K562 (cell line): ENCODE data around the gene HNRNPF.

Source experiments
- ARNT ChIP-seq, 2 experiments: fragments of 450-650 bp; IDR thresholded peaks; 2 replicates each; pipeline ENCODE4 v1.6.1; 2016; ENCODE audit warnings: mild to moderate bottlenecking in 1 of 2
- ATF3 ChIP-seq, 2 experiments: fragments of 450-650 bp in 1 of 2; sonication (generic) in 1 of 2; formaldehyde crosslinking in 1 of 2; IDR thresholded peaks in 1 of 2; conservative IDR thresholded peaks in 1 of 2; 2 replicates each; pipeline versions ENCODE4 v1.6.1 to v1.8.1; 2016 to 2023; ENCODE audit warnings: mild to moderate bottlenecking in 2 of 2, moderate library complexity in 2 of 2, inconsistent platforms in 1 of 2, missing genetic modification reagents in 1 of 2
- BRD9 ChIP-seq: fragments of 450-650 bp; IDR thresholded peaks from 2 replicates; pipeline ENCODE4 v1.6.1; 2018; ENCODE audit warnings: low read depth; ENCODE audit not compliant: partially characterized antibody
- EHMT2 ChIP-seq: fragments of 450-650 bp; IDR thresholded peaks from 2 replicates; pipeline ENCODE4 v1.6.1; 2018; ENCODE audit warnings: antibody characterized with exemption
- EZH2 ChIP-seq: IDR thresholded peaks from 2 replicates; pipeline ENCODE4 v1.6.1; 2012; ENCODE audit warnings: low read depth, mild to moderate bottlenecking, inconsistent platforms, low read length, borderline replicate concordance
- FOXA1 ChIP-seq: fragments of 450-650 bp; IDR thresholded peaks from 2 replicates; pipeline ENCODE4 v1.6.1; 2016; ENCODE audit warnings: mild to moderate bottlenecking, borderline replicate concordance
- KLF10 ChIP-seq: fragments of 250-450 bp; sonication (Bioruptor Pico); IDR thresholded peaks from 2 replicates; pipeline ENCODE4 v1.6.1; 2021; ENCODE audit warnings: matching md5 sums
- TCF7L2 ChIP-seq: fragments of 150-350 bp; IDR thresholded peaks from 2 replicates; pipeline ENCODE4 v1.6.1; 2016; ENCODE audit warnings: low read depth, mild to moderate bottlenecking, low read length, moderate library complexity
- ZNF224 ChIP-seq: sonication (generic); formaldehyde crosslinking; IDR thresholded peaks from 2 replicates; pipeline ENCODE4 v1.8.0; 2022; ENCODE audit warnings: mild to moderate bottlenecking, missing genetic modification reagents
- ZNF23 ChIP-seq: fragments of 250-450 bp; sonication (Bioruptor Pico); IDR thresholded peaks from 2 replicates; pipeline ENCODE4 v1.4.0; 2020; ENCODE audit warnings: mild to moderate bottlenecking
- TF ChIP-seq, protein P1 (sequence below), 3 experiments: IDR thresholded peaks in 2 of 3; conservative IDR thresholded peaks in 1 of 3; 2 replicates each; pipeline ENCODE4 v1.5.1; 2011 to 2012; ENCODE audit warnings: low read length in 3 of 3, mild to moderate bottlenecking in 3 of 3, control low read depth in 2 of 3, improper control_type of control experiment in 1 of 3, inconsistent platforms in 1 of 3, low read depth in 1 of 3, mixed read lengths in 1 of 3, moderate library complexity in 1 of 3; ENCODE audit not compliant: insufficient read depth in 2 of 3
- TF ChIP-seq, protein P2 (sequence below): fragments of 450-650 bp; IDR thresholded peaks from 2 replicates; pipeline ENCODE4 v1.6.1; 2016; ENCODE audit warnings: antibody characterized with exemption
- TF ChIP-seq, protein P3 (sequence below): conservative IDR thresholded peaks from 2 replicates; pipeline ENCODE4 v1.6.1; 2011; ENCODE audit warnings: low read depth, mild to moderate bottlenecking, low read length; ENCODE audit not compliant: control insufficient read depth

DNA sequence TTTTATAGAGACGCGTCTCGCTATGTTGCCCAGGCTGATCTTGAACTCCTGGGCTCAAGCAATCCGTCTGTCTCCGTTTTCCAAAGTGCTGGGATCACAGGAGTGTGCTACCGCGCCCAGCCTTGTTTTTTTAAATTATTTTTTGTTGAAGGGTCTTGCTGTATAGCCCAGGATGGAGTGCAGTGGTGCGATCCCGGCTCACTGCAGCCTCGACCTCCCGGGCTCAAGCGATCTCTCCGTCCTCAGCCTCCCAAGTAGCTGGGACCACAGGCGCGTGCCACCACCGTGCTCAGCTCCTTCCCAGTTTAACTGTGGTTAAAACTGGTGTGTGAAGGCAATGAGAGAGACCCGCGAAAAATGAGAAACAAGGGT lies 11.0 kb upstream of the HNRNPF start:
- TF ChIP-seq, protein P1, sequence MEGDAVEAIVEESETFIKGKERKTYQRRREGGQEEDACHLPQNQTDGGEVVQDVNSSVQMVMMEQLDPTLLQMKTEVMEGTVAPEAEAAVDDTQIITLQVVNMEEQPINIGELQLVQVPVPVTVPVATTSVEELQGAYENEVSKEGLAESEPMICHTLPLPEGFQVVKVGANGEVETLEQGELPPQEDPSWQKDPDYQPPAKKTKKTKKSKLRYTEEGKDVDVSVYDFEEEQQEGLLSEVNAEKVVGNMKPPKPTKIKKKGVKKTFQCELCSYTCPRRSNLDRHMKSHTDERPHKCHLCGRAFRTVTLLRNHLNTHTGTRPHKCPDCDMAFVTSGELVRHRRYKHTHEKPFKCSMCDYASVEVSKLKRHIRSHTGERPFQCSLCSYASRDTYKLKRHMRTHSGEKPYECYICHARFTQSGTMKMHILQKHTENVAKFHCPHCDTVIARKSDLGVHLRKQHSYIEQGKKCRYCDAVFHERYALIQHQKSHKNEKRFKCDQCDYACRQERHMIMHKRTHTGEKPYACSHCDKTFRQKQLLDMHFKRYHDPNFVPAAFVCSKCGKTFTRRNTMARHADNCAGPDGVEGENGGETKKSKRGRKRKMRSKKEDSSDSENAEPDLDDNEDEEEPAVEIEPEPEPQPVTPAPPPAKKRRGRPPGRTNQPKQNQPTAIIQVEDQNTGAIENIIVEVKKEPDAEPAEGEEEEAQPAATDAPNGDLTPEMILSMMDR (IDR thresholded peaks at IDR 0.05 in 2 of 3, conservative IDR thresholded peaks at IDR 0.05 in 1 of 3; ENCODE audit: insufficient read depth in 2 of 3, low read depth in 1 of 3, low read length in 3 of 3): no peak
- TF ChIP-seq EHMT2 (no peak), EZH2 (no peak), ATF3 (IDR thresholded peaks at IDR 0.05) (no peak), ATF3 (CRISPR knock-in tag; conservative IDR thresholded peaks at IDR 0.05) (no peak), FOXA1 (no peak), ARNT (IDR thresholded peaks at IDR 0.05) (no peak), ZNF23 (CRISPR knock-in tag) (no peak), KLF10 (CRISPR knock-in tag) (no peak), BRD9 (no peak), TCF7L2 (no peak), ZNF224 (CRISPR knock-in tag) (no peak)
- TF ChIP-seq, protein P2, sequence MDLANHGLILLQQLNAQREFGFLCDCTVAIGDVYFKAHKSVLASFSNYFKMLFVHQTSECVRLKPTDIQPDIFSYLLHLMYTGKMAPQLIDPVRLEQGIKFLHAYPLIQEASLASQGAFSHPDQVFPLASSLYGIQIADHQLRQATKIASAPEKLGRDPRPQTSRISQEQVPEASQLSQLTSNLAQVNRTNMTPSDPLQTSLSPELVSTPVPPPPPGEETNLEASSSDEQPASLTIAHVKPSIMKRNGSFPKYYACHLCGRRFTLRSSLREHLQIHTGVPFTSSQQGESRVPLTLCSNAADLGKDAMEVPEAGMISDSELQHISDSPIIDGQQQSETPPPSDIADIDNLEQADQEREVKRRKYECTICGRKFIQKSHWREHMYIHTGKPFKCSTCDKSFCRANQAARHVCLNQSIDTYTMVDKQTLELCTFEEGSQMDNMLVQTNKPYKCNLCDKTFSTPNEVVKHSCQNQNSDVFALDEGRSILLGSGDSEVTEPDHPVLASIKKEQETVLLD: no peak
- TF ChIP-seq, protein P3, sequence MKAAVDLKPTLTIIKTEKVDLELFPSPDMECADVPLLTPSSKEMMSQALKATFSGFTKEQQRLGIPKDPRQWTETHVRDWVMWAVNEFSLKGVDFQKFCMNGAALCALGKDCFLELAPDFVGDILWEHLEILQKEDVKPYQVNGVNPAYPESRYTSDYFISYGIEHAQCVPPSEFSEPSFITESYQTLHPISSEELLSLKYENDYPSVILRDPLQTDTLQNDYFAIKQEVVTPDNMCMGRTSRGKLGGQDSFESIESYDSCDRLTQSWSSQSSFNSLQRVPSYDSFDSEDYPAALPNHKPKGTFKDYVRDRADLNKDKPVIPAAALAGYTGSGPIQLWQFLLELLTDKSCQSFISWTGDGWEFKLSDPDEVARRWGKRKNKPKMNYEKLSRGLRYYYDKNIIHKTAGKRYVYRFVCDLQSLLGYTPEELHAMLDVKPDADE: no peak
